HG03575 (cell line): ENCODE results near the gene FREM1.

Experiments used
- ATAC-seq: cut with Tn5 transposase; IDR thresholded peaks from one replicate; pipeline ENCODE4 v1.9.1; 2021; ENCODE audit not compliant: unreplicated experiment, insufficient number of reproducible peaks, low FRiP score; ENCODE audit errors: extremely low read depth

FREM1 gene

GRCh38 chr9:14780251-14780650, 130.0 kb downstream of the FREM1 start:
- ATAC-seq, result no peak

DNA sequence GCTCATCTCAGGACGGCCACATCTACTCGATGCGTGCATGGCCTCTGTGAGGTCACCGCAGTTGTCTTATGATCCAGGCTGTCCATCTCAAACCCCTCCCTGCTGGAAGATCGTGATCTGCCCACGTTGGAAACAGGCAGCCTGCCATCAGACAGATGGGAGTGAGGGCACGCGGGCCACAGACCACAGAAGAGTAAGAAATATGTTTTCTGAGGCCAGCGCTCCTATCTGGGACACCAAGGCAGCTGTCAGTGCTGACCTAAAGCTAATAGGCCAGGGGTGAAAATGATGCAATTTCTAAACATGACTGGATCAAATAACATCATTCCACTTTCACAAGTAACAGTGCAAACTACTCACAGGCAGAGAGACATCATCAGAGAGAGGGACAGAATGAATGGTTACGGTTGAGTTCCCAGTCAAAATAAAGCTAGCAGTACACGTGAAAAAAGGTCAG, 130.6 kb downstream of the FREM1 start:
- ATAC-seq, result no peak

DNA sequence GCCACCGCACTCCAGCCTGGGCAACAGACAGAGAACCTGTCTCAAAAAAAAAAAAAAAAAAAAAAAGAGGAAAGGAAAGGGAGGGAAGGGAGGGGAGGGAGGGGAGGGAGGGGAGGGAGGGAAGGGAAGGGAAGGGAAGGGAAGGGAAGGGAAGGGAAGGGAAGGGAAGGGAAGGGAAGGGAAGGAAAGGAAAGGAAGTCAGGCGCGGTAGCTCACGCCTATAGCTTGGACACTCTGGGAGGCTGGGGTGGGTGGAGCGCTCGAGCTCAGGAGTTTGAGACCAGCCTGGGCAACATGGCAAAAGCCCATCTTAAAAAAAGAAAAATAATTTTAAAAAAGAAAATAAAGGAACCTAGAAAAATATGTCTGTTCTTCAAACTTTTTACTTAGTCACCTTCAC, 131.7 kb downstream of the FREM1 start:
- ATAC-seq, result no peak

- no peak for ATAC-seq
These were observed 134.3 kb downstream of the FREM1 start for GRCh38 chr9:14775917-14776316.

DNA sequence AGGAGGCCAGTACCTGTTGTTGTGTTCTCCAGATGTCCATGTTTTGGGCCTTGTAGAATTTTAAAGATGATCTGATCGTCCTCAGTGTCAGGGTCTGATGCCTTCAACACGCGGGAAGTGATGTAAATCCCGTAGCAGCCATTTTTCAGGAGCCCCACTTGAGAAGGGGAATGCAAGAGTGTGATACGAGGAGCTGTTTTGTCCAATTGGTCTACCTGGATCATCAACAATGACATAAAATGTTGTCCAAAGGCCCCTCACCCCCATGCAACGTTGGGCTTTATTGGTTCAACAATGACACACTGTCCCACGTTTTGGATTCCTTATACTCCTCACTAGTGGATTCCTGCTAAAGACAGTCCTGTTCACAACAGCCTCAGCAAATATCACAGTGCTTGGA, 139.6 kb downstream of the FREM1 start:
- ATAC-seq, result no peak

- no peak for ATAC-seq
These were observed 141.0 kb downstream of the FREM1 start for GRCh38 chr9:14769230-14769571.

- ATAC-seq, result no peak
These were observed 141.6 kb downstream of the FREM1 start for GRCh38 chr9:14768405-14769229.

GRCh38 chr9:14766299-14766698, 143.9 kb downstream of the FREM1 start:
- ATAC-seq, result no peak

DNA sequence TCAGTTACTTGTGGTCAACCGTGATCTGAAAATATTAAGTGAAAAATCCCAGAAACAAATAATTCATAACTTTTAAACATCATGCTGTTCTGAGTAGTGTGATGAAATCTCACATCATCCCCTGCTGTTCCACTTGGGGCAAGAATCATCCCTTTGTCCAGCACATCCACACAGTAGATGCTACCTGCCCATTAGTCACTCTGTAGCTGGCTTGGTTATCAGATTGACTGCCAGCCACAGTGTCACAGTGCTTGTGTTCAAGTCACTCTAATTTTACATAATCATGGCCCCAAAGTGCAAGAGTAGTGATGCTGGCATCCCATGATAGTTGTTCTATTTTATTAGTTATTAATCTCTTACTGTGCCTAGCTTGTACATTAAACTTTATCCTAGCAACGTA, 148.6 kb downstream of the FREM1 start:
- ATAC-seq, result no peak

- no peak for ATAC-seq
These were observed 150.2 kb downstream of the FREM1 start for GRCh38 chr9:14760060-14760459.

DNA sequence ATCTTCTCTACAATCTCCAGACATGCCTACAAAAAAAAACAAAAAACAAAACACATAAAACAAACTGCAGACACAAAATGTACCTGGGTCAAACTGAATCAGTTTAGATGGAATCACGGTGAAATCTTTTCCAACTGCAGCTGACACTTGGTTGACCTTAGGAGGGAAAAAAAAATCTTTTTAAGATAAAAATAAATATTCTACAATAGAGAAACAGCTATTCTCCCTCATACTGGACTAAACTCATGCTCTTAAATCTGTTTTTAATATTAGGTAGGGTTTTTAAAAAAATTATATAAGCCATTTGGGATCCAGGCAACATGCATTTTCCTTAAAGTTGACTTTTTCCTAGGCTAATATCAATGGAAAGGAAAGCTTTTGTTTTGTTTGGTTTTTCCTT, 153.9 kb downstream of the FREM1 start:
- no peak for ATAC-seq

GRCh38 chr9:14752871-14753270, 157.4 kb downstream of the FREM1 start:
- ATAC-seq, result no peak

GRCh38 chr9:14752271-14752670, 158.0 kb downstream of the FREM1 start:
- ATAC-seq, result no peak

GRCh38 chr9:14750821-14751220, 159.4 kb downstream of the FREM1 start:
- ATAC-seq, result no peak

GRCh38 chr9:14749741-14750211, 160.5 kb downstream of the FREM1 start:
- no peak for ATAC-seq

DNA sequence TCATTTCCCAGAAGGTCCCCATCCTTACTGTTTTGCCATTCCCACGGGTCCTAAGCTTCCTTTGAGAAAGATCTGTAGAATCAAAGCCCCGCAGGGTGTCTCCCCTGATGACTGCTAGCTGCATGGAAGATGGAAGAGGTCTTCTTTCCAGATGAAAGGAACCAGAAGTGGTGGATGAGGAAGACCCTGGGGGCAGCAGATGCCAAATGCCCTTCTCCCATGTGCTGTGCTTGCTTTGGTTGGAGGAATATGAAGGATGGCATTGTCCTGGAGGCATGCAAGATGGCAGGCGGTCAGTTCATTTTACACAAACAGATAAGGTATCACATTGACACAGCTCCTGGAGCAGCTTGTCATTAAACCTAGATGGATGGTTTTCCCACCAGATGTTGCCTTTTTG, 161.9 kb downstream of the FREM1 start:
- ATAC-seq, result no peak

DNA sequence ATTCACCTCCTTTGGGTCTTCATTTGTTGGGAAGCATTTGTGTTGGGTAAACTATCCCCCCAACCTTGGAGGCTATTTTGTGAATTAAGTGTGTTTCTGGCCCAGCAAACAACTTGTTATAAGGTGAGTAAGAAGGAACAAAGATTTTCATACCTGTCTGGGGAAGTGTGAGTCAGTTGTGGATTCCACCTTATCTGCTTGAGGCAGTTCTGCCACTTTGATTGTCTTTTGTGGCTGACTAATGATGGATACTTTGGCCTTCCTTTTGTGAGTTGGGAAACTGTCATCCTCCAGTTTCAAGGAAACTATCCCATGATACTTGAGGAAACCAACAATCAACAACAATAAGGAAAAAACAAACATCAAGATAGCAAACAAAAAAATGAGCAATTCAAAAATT, 163.1 kb downstream of the FREM1 start:
- ATAC-seq, result no peak

GRCh38 chr9:14746626-14747025, 163.6 kb downstream of the FREM1 start:
- ATAC-seq, result no peak

DNA sequence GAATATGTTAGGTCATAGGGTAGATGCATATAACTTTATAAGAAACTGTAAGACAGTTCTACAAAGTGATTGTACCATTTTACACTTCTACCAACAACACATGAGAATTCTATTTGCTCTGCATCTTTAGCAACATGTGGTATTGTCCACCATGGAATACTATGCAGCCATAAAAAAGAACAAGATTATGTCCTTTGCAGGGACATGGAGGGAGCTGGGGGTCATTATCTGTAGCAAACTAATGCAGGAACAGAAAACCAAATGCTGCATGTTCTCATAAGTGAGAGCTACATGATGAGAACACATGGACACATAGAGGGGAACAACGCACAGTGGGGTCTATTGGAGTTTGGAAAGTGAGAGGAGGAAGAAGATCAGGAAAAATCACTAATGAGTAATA, 165.5 kb downstream of the FREM1 start:
- ATAC-seq, result no peak

DNA sequence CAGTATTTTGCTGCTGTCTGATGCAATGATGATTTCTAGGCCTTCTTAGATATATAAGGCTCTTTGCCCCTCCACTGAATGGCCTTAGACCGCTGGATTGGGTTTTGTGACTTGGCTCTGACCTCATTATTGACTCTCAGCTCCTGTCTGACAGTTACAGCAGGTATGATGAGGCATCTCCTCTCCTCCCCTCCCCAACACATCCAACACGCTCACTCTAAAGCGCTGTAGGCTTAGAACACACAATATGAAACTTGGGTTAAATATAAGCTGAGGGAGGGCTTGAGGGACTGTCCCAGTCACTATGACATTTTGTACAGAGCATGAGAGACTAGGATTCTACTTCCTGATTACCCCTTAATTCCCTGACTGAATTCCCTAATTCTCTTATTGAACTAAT, 168.9 kb downstream of the FREM1 start:
- ATAC-seq, result peak; percentile 48

DNA sequence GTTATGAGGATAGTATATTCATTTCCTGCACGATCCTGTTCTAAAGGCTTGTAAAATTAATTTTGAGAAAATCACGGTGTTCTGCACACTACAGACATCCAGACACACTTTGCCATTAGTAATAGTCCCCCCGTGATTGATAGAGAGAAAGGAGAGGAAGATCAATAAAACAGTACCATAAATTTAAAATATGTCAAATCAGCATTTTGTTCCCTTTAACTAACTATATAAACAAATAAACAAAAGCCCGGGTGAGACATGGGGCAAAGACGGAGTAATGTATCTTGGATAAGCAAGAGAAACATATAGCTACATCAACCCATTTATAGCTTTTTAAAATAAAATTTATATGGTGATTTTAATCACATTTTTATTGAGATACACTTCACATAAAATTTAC, 177.1 kb downstream of the FREM1 start:
- no peak for ATAC-seq
